ENCODE results near the gene RHO. TPM values are rescaled to one million over a fixed set of nuclear protein-coding genes. Genes with fewer than 3 reads are reported as not detected.

The RHO gene
- total and polyA plus RNA-seq, 2 donors (not counting 3 experiments of a cell fraction or from before 2014, with no cell fraction given), result not detected

- H3K9ac ChIP-seq (replicated peaks; ENCODE audit: extremely low read depth, insufficient read depth, low read length), result no peak overlapping the region
- no peaks in the 10 kb centered on the region for H3K27me3 ChIP-seq (ENCODE audit: control insufficient read depth in 2 of 2, insufficient read depth in 2 of 2, low read length in 2 of 2)
- POLR2A ChIA-PET, result no interaction called here
- H3K9me1 ChIP-seq (replicated peaks; ENCODE audit: control insufficient read depth, extremely low read depth, insufficient read depth, low read length), result no peaks in the 10 kb centered on the region
- CTCF ChIA-PET, result interaction anchor here (3.2 kb wide), 1 partner anchor 58 kb away, joined by 9 read pairs; no protein-coding TSS in a partner anchor
- no peaks in the 10 kb centered on the region for H4K20me1 ChIP-seq (replicated peaks; ENCODE audit: control insufficient read depth, extremely low read depth, insufficient read depth, low read length)
- no peak overlapping the region for H3K4me2 ChIP-seq (ENCODE audit: insufficient read depth, low read length)
- H3K4me1 ChIP-seq (ENCODE audit: control insufficient read depth, extremely low read depth, insufficient read depth, low read length), result peaks cover 3% of the 10 kb centered on the region
- dilution Hi-C loops (cut with MboI; ENCODE audit: extremely low pct_ligation_motif_present, low sequenced_read_pairs) (no loop called here), intact Hi-C loops (cut with micrococcal nuclease) (no loop called here)
- FAIRE-seq, result no peak
- no peaks in the 10 kb centered on the region for H3K79me2 ChIP-seq (ENCODE audit: control insufficient read depth, insufficient read depth, low read length)
- H3K36me3 ChIP-seq (ENCODE audit: control insufficient read depth in 2 of 2, extremely low read depth in 1 of 2, insufficient read depth in 2 of 2, low read length in 2 of 2), result no peaks in the 10 kb centered on the region
- H3K4me3 ChIP-seq (replicated peaks in 1 of 3; ENCODE audit: insufficient read depth in 1 of 3, low read depth in 1 of 3, low read length in 3 of 3), result no peak overlapping the region
- TF ChIP-seq MAX (IDR thresholded peaks at IDR 0.05; ENCODE audit: insufficient read depth, insufficient read length), result no peak
- no peak for TF ChIP-seq FOS (IDR thresholded peaks at IDR 0.05; ENCODE audit: borderline replicate concordance, insufficient read depth, low read length)
- TF ChIP-seq POLR2A (IDR thresholded peaks at IDR 0.05; ENCODE audit: low read depth, low read length), result no peak
- no peak for TF ChIP-seq EZH2 (IDR thresholded peaks at IDR 0.05; ENCODE audit: borderline replicate concordance, low read depth, low read length, severe bottlenecking)
- TF ChIP-seq CTCF (IDR thresholded peaks at IDR 0.05; ENCODE audit: extremely low read depth in 1 of 2, insufficient read depth in 1 of 2, low read depth in 1 of 2, low read length in 2 of 2), result no peak
- TF ChIP-seq JUN (IDR thresholded peaks at IDR 0.05; ENCODE audit: borderline replicate concordance, insufficient read depth, insufficient read length, low read depth), result no peak
- TF ChIP-seq MYC (IDR thresholded peaks at IDR 0.05; ENCODE audit: low read depth, low read length), result no peak
- TF ChIP-seq GATA2 (IDR thresholded peaks at IDR 0.05; ENCODE audit: insufficient read depth, insufficient read length, low read depth, low read length), result no peak
- H3K27ac ChIP-seq (ENCODE audit: insufficient read depth, low read depth, low read length), result no peak overlapping the region
- no peak for DNase-seq (ENCODE audit: low read depth, low spot score)
- no peak overlapping the region for H2AFZ ChIP-seq (ENCODE audit: low read depth, low read length)
- H3K9me3 ChIP-seq (replicated peaks; ENCODE audit: control insufficient read depth, insufficient read depth, low read length), result no peaks in the 10 kb centered on the region
- BruUV-seq (replicated peaks), result no TSS peak
Measured at GRCh38 chr3:129548104-129548965, 19.9 kb downstream of the RHO start.

Data from endothelial cell of umbilical vein (primary cell).